HepG2 (cell line): ENCODE measurements around the gene IGFALS. TPM values are rescaled to one million over a fixed set of nuclear protein-coding genes. Genes with fewer than 3 reads are reported as not detected.

Source experiments
- ATF7 ChIP-seq, 2 experiments: fragments of 450-650 bp in 1 of 2; sonication (generic) in 1 of 2; formaldehyde crosslinking in 1 of 2; IDR thresholded peaks; 2 replicates each; pipeline versions ENCODE4 v1.4.0 to v1.6.1; 2016 to 2020; ENCODE audit warnings: antibody characterized with exemption in 1 of 2, mild to moderate bottlenecking in 1 of 2, missing genetic modification reagents in 1 of 2
- DMAP1 ChIP-seq: IDR thresholded peaks from 2 replicates; pipeline ENCODE4 v1.6.1; 2016
- FOXO1 ChIP-seq: sonication (generic); formaldehyde crosslinking; IDR thresholded peaks from 2 replicates; pipeline ENCODE4 v1.4.0; 2020; ENCODE audit warnings: missing genetic modification reagents
- HCFC1 ChIP-seq: fragments of 150-350 bp; IDR thresholded peaks from 2 replicates; pipeline ENCODE4 v1.6.1; 2014; ENCODE audit warnings: low read depth, low read length
- HMG20B ChIP-seq: conservative IDR thresholded peaks from 2 replicates; pipeline ENCODE4 v1.6.1; 2016; ENCODE audit warnings: missing genetic modification reagents, missing compliant biosample characterization
- IKZF5 ChIP-seq: IDR thresholded peaks from 2 replicates; pipeline ENCODE4 v1.6.1; 2018; ENCODE audit warnings: missing genetic modification reagents, mild to moderate bottlenecking, missing compliant biosample characterization
- NPAS2 ChIP-seq: sonication (generic); formaldehyde crosslinking; IDR thresholded peaks from 2 replicates; pipeline ENCODE4 v1.8.0; 2022; ENCODE audit warnings: mild to moderate bottlenecking, missing genetic modification reagents, borderline replicate concordance
- PBX3 ChIP-seq: sonication (generic); formaldehyde crosslinking; IDR thresholded peaks from 2 replicates; pipeline ENCODE4 v1.8.1; 2023; ENCODE audit warnings: missing genetic modification reagents, inconsistent platforms, borderline replicate concordance
- RARA ChIP-seq: IDR thresholded peaks from 2 replicates; pipeline ENCODE4 v1.6.1; 2016; ENCODE audit warnings: missing genetic modification reagents, missing compliant biosample characterization
- RFX1 ChIP-seq: fragments of 450-650 bp; IDR thresholded peaks from 2 replicates; pipeline ENCODE4 v1.6.1; 2017
- RXRA ChIP-seq: sonication (generic); formaldehyde crosslinking; IDR thresholded peaks from 2 replicates; pipeline ENCODE4 v1.5.1; 2020; ENCODE audit warnings: missing genetic modification reagents
- SMAD3 ChIP-seq: sonication (generic); formaldehyde crosslinking; IDR thresholded peaks from 2 replicates; pipeline ENCODE4 v1.4.0; 2020; ENCODE audit warnings: missing genetic modification reagents
- ZBED4 ChIP-seq: sonication (generic); formaldehyde crosslinking; IDR thresholded peaks from 2 replicates; pipeline ENCODE4 v1.4.0; 2020; ENCODE audit warnings: missing genetic modification reagents, borderline replicate concordance
- ZIK1 ChIP-seq: sonication (generic); formaldehyde crosslinking; IDR thresholded peaks from 2 replicates; pipeline ENCODE4 v1.5.0; 2020; ENCODE audit warnings: mild to moderate bottlenecking, low read depth, missing genetic modification reagents, borderline replicate concordance
- ZNF10 ChIP-seq: sonication (generic); formaldehyde crosslinking; IDR thresholded peaks from 2 replicates; pipeline ENCODE4 v1.4.0; 2020; ENCODE audit warnings: mild to moderate bottlenecking, low read depth, missing genetic modification reagents, borderline replicate concordance
- ZNF234 ChIP-seq: sonication (generic); formaldehyde crosslinking; conservative IDR thresholded peaks from 2 replicates; pipeline ENCODE4 v1.5.1; 2020; ENCODE audit warnings: mild to moderate bottlenecking, missing genetic modification reagents
- ZNF235 ChIP-seq: sonication (generic); formaldehyde crosslinking; IDR thresholded peaks from 2 replicates; pipeline ENCODE4 v1.8.1; 2023; ENCODE audit warnings: mild to moderate bottlenecking, missing genetic modification reagents, borderline replicate concordance
- polyA plus RNA-seq, 8 experiments: library from polyadenylated mRNA; depleted of rRNA in 3 of 8; stranded (reverse) in 7 of 8; unstranded in 1 of 8; fragments of >200 nt; fragmentation: Illumina TruSeq in 4 of 8; extraction: Trizol in 4 of 8; gene quantifications; 2 replicates each; pipeline versions ENCODE4 v1.2.1 to v1.2.3, GENCODE V29; 2011 to 2016; ENCODE audit warnings: low read depth in 4 of 8, missing spikeins in 1 of 8, mixed read lengths in 1 of 8; ENCODE audit not compliant: insufficient read depth in 1 of 8
- total RNA-seq, 5 experiments: library from RNA; depleted of rRNA; stranded (reverse); fragments of >200 nt; fragmentation: Illumina TruSeq; extraction: Trizol; gene quantifications; 2 replicates each; pipeline ENCODE4 v1.2.3, GENCODE V29; 2016; ENCODE audit warnings: low read depth in 1 of 5
- TF ChIP-seq, protein P1 (sequence below): sonication (generic); formaldehyde crosslinking; IDR thresholded peaks from 2 replicates; pipeline ENCODE4 v1.4.0; 2020; ENCODE audit warnings: missing genetic modification reagents, borderline replicate concordance

The IGFALS gene
- total and polyA plus RNA-seq, 2 of the 13 experiments (the other 11 are each of a cell fraction or from before 2014, with no cell fraction given) = 0.34 to 2.4 TPM

GRCh38 chr16:1832838-1833454 is 39.4 kb upstream of the IGFALS start (continued):
- TF ChIP-seq SMAD3 (CRISPR knock-in tag) (0 out of 2 replicates have a peak, but pooled peaks have one; percentile 48), ZIK1 (peak; percentile 60; the same call in 1 of the 2 replicates), IKZF5 (CRISPR knock-in tag) (peak; percentile 72), DMAP1 (CRISPR knock-in tag) (no peak; the same call in 1 of the 2 replicates), RFX1 (no peak), HMG20B (CRISPR knock-in tag) (0 out of 2 replicates have a peak, but pooled peaks have one; percentile 18), PBX3 (CRISPR knock-in tag) (no peak), HCFC1 (no peak), RXRA (CRISPR knock-in tag) (peak; percentile 87), NPAS2 (CRISPR knock-in tag) (no peak), ZNF10 (CRISPR knock-in tag) (no peak), ZNF234 (CRISPR knock-in tag) (no peak), FOXO1 (CRISPR knock-in tag) (peak; percentile 87), RARA (peak; percentile 84), ATF7 (IDR thresholded peaks at IDR 0.05) (no peak), ATF7 (CRISPR knock-in tag; IDR thresholded peaks at IDR 0.05) (no peak), ZNF235 (CRISPR knock-in tag) (no peak), ZBED4 (CRISPR knock-in tag) (0 out of 2 replicates have a peak, but pooled peaks have one; percentile 30)
- TF ChIP-seq, protein P1, sequence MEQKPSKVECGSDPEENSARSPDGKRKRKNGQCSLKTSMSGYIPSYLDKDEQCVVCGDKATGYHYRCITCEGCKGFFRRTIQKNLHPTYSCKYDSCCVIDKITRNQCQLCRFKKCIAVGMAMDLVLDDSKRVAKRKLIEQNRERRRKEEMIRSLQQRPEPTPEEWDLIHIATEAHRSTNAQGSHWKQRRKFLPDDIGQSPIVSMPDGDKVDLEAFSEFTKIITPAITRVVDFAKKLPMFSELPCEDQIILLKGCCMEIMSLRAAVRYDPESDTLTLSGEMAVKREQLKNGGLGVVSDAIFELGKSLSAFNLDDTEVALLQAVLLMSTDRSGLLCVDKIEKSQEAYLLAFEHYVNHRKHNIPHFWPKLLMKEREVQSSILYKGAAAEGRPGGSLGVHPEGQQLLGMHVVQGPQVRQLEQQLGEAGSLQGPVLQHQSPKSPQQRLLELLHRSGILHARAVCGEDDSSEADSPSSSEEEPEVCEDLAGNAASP (CRISPR knock-in tag) = peak; percentile 77; the same call in 1 of the 2 replicates
